ENCODE measurements around the gene SRGAP2B. TPM values are rescaled to one million over a fixed set of nuclear protein-coding genes. Genes with fewer than 3 reads are reported as not detected.
"Not testable (repeated sequence)": the region's sequence is repeated elsewhere in the genome, so short reads cannot be mapped to it uniquely, and the experiment has no call there.

SRGAP2B gene
- total and polyA plus RNA-seq, 2 of the 4 experiments (the other 2 are of a cell fraction): 15.9 to 50.7 TPM

GRCh38 chr1:144913458-144913857, 181.7 kb downstream of the SRGAP2B start:
- WGBS, 2 experiments (ENCODE audit: extremely low coverage in 2 of 2, insufficient read length in 1 of 2): no CpG with 5 or more reads among the region's 3 CpGs
- H3K56ac ChIP-seq (ENCODE audit: extremely low read depth, insufficient read depth, low read length); H4K5ac ChIP-seq (ENCODE audit: low read depth, low read length); BruUV-seq (replicated peaks); H3K9me3 ChIP-seq (ENCODE audit: control insufficient read depth, insufficient read depth, low read length); H3K4me1 ChIP-seq (ENCODE audit: control insufficient read depth, insufficient read depth, low read length); H2AFZ ChIP-seq (replicated peaks; ENCODE audit: low read length, poor library complexity); H2AK5ac ChIP-seq (ENCODE audit: low read depth, low read length); H2BK5ac ChIP-seq (ENCODE audit: low read depth, low read length, poor library complexity, severe bottlenecking); intact Hi-C loops (cut with micrococcal nuclease); H2BK20ac ChIP-seq (ENCODE audit: low read depth, low read length); DNase-seq; H3K4ac ChIP-seq (ENCODE audit: low read depth, low read length); H4K91ac ChIP-seq (ENCODE audit: insufficient read depth, low read depth, low read length); H3K27me3 ChIP-seq (ENCODE audit: control insufficient read depth, insufficient read depth, low read length); POLR2A ChIA-PET (ENCODE audit: unreplicated experiment); H3K36me3 ChIP-seq (ENCODE audit: control insufficient read depth, insufficient read depth, low read length); H3K23ac ChIP-seq (ENCODE audit: low read depth, low read length); H4K20me1 ChIP-seq (ENCODE audit: insufficient read depth, low read length); H3K79me1 ChIP-seq (ENCODE audit: low read depth in 1 of 2, low read length in 2 of 2); H3K18ac ChIP-seq (ENCODE audit: low read depth, low read length); H3K4me2 ChIP-seq (ENCODE audit: low read depth, low read length); H3K14ac ChIP-seq (replicated peaks; ENCODE audit: low read depth, low read length); H3K27ac ChIP-seq (ENCODE audit: insufficient read depth, low read length); H2BK120ac ChIP-seq (ENCODE audit: low read depth, low read length); dilution Hi-C loops (cut with HindIII; ENCODE audit: low sequenced_read_pairs, unreplicated experiment); ATAC-seq (ENCODE audit: low read depth); H2AK9ac ChIP-seq (replicated peaks; ENCODE audit: low read depth, low read length, poor library complexity); H3K4me3 ChIP-seq (ENCODE audit: insufficient read depth, low read depth, low read length); H3K9me1 ChIP-seq (ENCODE audit: insufficient read depth, low read length); H4K8ac ChIP-seq (ENCODE audit: low read depth in 2 of 2, low read length in 2 of 2); in situ Hi-C loops (cut with MboI; ENCODE audit: low sequenced_read_pairs); H2BK15ac ChIP-seq (ENCODE audit: low read depth, low read length); H3K9ac ChIP-seq (ENCODE audit: low read depth, low read length); CTCF ChIA-PET: not testable (repeated sequence)

- no CpG with 5 or more reads among the region's 5 CpGs for WGBS, 2 experiments (ENCODE audit: extremely low coverage in 2 of 2, insufficient read length in 1 of 2)
- H4K5ac ChIP-seq (ENCODE audit: low read depth, low read length); H3K27me3 ChIP-seq (ENCODE audit: control insufficient read depth, insufficient read depth, low read length); DNase-seq; H3K18ac ChIP-seq (ENCODE audit: low read depth, low read length); H3K4ac ChIP-seq (ENCODE audit: low read depth, low read length); H2AK5ac ChIP-seq (ENCODE audit: low read depth, low read length); H3K14ac ChIP-seq (replicated peaks; ENCODE audit: low read depth, low read length); POLR2A ChIA-PET (ENCODE audit: unreplicated experiment); H4K91ac ChIP-seq (ENCODE audit: insufficient read depth, low read depth, low read length); H4K8ac ChIP-seq (ENCODE audit: low read depth in 2 of 2, low read length in 2 of 2); H3K36me3 ChIP-seq (ENCODE audit: control insufficient read depth, insufficient read depth, low read length); H3K9ac ChIP-seq (ENCODE audit: low read depth, low read length); CTCF ChIA-PET; H3K56ac ChIP-seq (ENCODE audit: extremely low read depth, insufficient read depth, low read length); H3K4me2 ChIP-seq (ENCODE audit: low read depth, low read length); in situ Hi-C loops (cut with MboI; ENCODE audit: low sequenced_read_pairs); H3K9me3 ChIP-seq (ENCODE audit: control insufficient read depth, insufficient read depth, low read length); H2BK20ac ChIP-seq (ENCODE audit: low read depth, low read length); H3K23ac ChIP-seq (ENCODE audit: low read depth, low read length); H4K20me1 ChIP-seq (ENCODE audit: insufficient read depth, low read length); H3K9me1 ChIP-seq (ENCODE audit: insufficient read depth, low read length); H2AK9ac ChIP-seq (replicated peaks; ENCODE audit: low read depth, low read length, poor library complexity); dilution Hi-C loops (cut with HindIII; ENCODE audit: low sequenced_read_pairs, unreplicated experiment); H2BK5ac ChIP-seq (ENCODE audit: low read depth, low read length, poor library complexity, severe bottlenecking); H2AFZ ChIP-seq (replicated peaks; ENCODE audit: low read length, poor library complexity); H3K4me1 ChIP-seq (ENCODE audit: control insufficient read depth, insufficient read depth, low read length); intact Hi-C loops (cut with micrococcal nuclease); H2BK120ac ChIP-seq (ENCODE audit: low read depth, low read length); H3K79me1 ChIP-seq (ENCODE audit: low read depth in 1 of 2, low read length in 2 of 2); H3K4me3 ChIP-seq (ENCODE audit: insufficient read depth, low read depth, low read length); H3K27ac ChIP-seq (ENCODE audit: insufficient read depth, low read length); H2BK15ac ChIP-seq (ENCODE audit: low read depth, low read length): not testable (repeated sequence)
- peak; percentile 24; the same call in 1 of the 2 replicates for ATAC-seq (ENCODE audit: low read depth)
- BruUV-seq (replicated peaks): TSS peak; percentile 45
Measured at GRCh38 chr1:144910729-144911128, 184.4 kb downstream of the SRGAP2B start.
